Muscle of leg (tissue), 11 donors: ENCODE results near the gene PGGHG. TPM values are rescaled to one million over a fixed set of nuclear protein-coding genes. Genes with fewer than 3 reads are reported as not detected.

Experiments
- DNase-seq: peaks from one replicate; pipeline ENCODE4 v3.0.0; 2013
- H3K27ac ChIP-seq: one replicate; pipeline ENCODE4 v1.5.1; 2013; ENCODE audit warnings: mild to moderate bottlenecking, low read length, control low read depth
- H3K27me3 ChIP-seq: one replicate; pipeline ENCODE4 v1.6.1; 2013; ENCODE audit warnings: low read length; ENCODE audit not compliant: control insufficient read depth, insufficient read depth
- H3K36me3 ChIP-seq: one replicate; pipeline ENCODE4 v1.6.1; 2013; ENCODE audit warnings: low read length; ENCODE audit not compliant: control insufficient read depth, insufficient read depth
- H3K4me1 ChIP-seq: one replicate; pipeline ENCODE4 v1.6.1; 2013; ENCODE audit warnings: low read length; ENCODE audit not compliant: control insufficient read depth, insufficient read depth
- H3K4me3 ChIP-seq: one replicate; pipeline ENCODE4 v1.5.1; 2013; ENCODE audit warnings: low read length, control low read depth
- H3K9me3 ChIP-seq: replicated peaks from 2 replicates; pipeline ENCODE4 v1.6.1; 2013; ENCODE audit warnings: low read depth, low read length; ENCODE audit not compliant: control insufficient read depth
- WGBS: methylation state at CpG from one replicate; pipeline ENCODE4 v1.1.5; 2013; ENCODE audit warnings: missing lambda C conversion rate; ENCODE audit not compliant: insufficient coverage; 5-methylcytosine and 5-hydroxymethylcytosine counted together
- polyA plus RNA-seq, 8 donors: library from polyadenylated mRNA; unstranded; fragments of 120-200 nt; gene quantifications; one replicate each; pipeline versions ENCODE4 v1.2.1 to v1.2.3, GENCODE V29; 2013; ENCODE audit warnings: inconsistent platforms in 1 of 8, low replicate concordance in 1 of 8; ENCODE audit not compliant: insufficient read length in 8 of 8, insufficient read depth in 1 of 8
- total RNA-seq: library from RNA; stranded (reverse); fragments of 120-200 nt; gene quantifications from one replicate; pipeline ENCODE4 v1.2.4, GENCODE V29; 2013

The PGGHG gene
- total and polyA plus RNA-seq, 9 donors: 9.2 to 14.1 (median 9.9) TPM

GRCh38 chr11:253160-253885 lies 35.6 kb upstream of the PGGHG start:
- Histone ChIP-seq H3K27ac (no peak overlapping the region), H3K4me1 (peaks cover 4% of the 10 kb centered on the region), H3K27me3 (no peaks in the 10 kb centered on the region), H3K36me3 (peaks cover 49% of the 10 kb centered on the region), H3K4me3 (no peak overlapping the region), H3K9me3 (no peaks in the 10 kb centered on the region)
- WGBS: 69% methylated on average over 13 of the region's 13 CpGs
- DNase-seq: no peak

- Histone ChIP-seq H3K36me3 (peaks cover 45% of the 10 kb centered on the region), H3K27ac (no peak overlapping the region), H3K4me1 (peaks cover 4% of the 10 kb centered on the region)
These were observed 35.0 kb upstream of the PGGHG start for GRCh38 chr11:253886-254270.

GRCh38 chr11:255176-255575 lies 33.8 kb upstream of the PGGHG start:
- H3K27me3 ChIP-seq: no peaks in the 10 kb centered on the region
- no peak overlapping the region for H3K4me3 ChIP-seq
- WGBS: no CpG with 5 or more reads among the region's 3 CpGs
- no peak for DNase-seq
- no peaks in the 10 kb centered on the region for H3K9me3 ChIP-seq
- H3K4me1 ChIP-seq: peaks cover 4% of the 10 kb centered on the region
- H3K27ac ChIP-seq: no peak overlapping the region
- H3K36me3 ChIP-seq: peaks cover 35% of the 10 kb centered on the region

More at GRCh38 chr11:253886-254270, 35.0 kb upstream of the PGGHG start:
- H3K9me3 ChIP-seq: no peaks in the 10 kb centered on the region
- no peaks in the 10 kb centered on the region for H3K27me3 ChIP-seq
- no peak overlapping the region for H3K4me3 ChIP-seq
- DNase-seq: no peak
- WGBS: 86% methylated on average over 4 of the region's 5 CpGs

DNA sequence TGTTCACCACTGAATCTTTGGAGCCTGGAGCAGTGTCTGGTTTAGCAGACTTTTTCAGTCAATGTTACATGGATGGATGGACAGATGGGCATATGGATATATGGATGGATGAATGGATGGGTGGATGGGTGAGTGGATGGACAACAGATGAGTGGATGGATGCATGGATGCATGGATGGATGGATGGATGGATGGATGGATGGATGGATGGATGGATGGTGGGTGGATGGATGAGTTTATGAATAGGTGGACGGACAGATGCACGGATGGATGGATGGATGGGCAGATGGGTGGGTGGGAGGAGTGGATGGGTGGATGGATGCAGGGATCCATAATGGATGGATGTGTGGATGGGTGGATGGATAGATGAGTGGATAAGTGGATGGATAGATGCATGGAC lies 33.1 kb upstream of the PGGHG start:
- 98% methylated on average over 2 of the region's 2 CpGs for WGBS
- H3K27ac ChIP-seq: no peak overlapping the region
- DNase-seq: no peak
- no peaks in the 10 kb centered on the region for H3K9me3 ChIP-seq
- H3K27me3 ChIP-seq: no peaks in the 10 kb centered on the region
- no peak overlapping the region for H3K4me3 ChIP-seq
- H3K36me3 ChIP-seq: peaks cover 29% of the 10 kb centered on the region
- peaks cover 4% of the 10 kb centered on the region for H3K4me1 ChIP-seq

- 78% methylated on average over 10 of the region's 14 CpGs for WGBS
These were observed 31.8 kb upstream of the PGGHG start for GRCh38 chr11:256952-257737.

GRCh38 chr11:257766-258493 lies 31.0 kb upstream of the PGGHG start:
- no peaks in the 10 kb centered on the region for H3K9me3 ChIP-seq

More at GRCh38 chr11:256952-257737, 31.8 kb upstream of the PGGHG start:
- Histone ChIP-seq H3K27me3 (no peaks in the 10 kb centered on the region), H3K4me3 (no peak overlapping the region), H3K27ac (no peak overlapping the region), H3K36me3 (peaks cover 17% of the 10 kb centered on the region), H3K9me3 (no peaks in the 10 kb centered on the region), H3K4me1 (peaks cover 4% of the 10 kb centered on the region)
- no peak for DNase-seq

DNA sequence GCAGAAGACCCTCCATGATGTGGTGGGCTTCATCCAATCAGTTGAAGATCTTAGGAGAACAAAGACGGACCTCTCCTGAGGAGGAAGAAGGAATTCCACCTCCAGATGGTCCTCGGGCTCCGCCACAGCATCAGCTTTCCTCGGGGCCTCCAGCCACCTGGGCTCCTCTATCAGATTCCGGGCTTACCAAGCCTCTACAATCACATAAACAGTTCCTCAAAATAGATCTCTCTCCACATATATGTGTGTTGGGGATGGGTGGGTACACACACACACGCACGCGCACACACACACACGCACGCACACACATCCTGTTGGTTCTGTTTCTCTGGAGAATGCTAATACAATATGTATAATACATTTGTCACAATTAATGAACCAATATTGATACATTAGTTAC lies 29.5 kb upstream of the PGGHG start:
- Histone ChIP-seq H3K27ac (no peak overlapping the region), H3K4me1 (no peaks in the 10 kb centered on the region), H3K36me3 (no peaks in the 10 kb centered on the region), H3K27me3 (no peaks in the 10 kb centered on the region), H3K4me3 (no peak overlapping the region), H3K9me3 (no peaks in the 10 kb centered on the region)
- 43% methylated on average over 1 of the region's 10 CpGs for WGBS
- DNase-seq: no peak

More at GRCh38 chr11:257766-258493, 31.0 kb upstream of the PGGHG start:
- peaks cover 4% of the 10 kb centered on the region for H3K4me1 ChIP-seq
- H3K27ac ChIP-seq: no peak overlapping the region
- no peak for DNase-seq
- H3K36me3 ChIP-seq: peaks cover 10% of the 10 kb centered on the region
- no peak overlapping the region for H3K4me3 ChIP-seq
- 79% methylated on average over 11 of the region's 15 CpGs for WGBS
- no peaks in the 10 kb centered on the region for H3K27me3 ChIP-seq

DNA sequence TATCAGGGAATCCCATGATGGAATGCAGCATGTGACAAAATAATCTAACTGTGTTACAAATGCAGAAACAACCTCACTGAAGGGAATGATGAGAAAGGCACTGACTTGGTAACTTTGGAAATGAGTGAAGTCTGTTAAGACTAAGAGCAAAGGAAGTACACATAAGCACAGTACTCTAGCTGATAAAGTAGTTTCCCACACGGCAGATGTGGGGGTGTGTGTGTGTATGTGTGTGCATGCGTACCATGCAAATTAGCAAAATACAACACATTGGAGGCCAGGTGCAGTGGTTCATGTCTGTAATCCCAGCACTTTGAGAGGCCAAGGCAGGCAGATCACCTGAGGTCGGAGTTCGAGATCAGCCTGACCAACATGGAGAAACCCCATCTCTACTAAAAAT lies 27.3 kb upstream of the PGGHG start:
- no peaks in the 10 kb centered on the region for H3K36me3 ChIP-seq
- no peaks in the 10 kb centered on the region for H3K4me1 ChIP-seq
- no CpG with 5 or more reads among the region's 4 CpGs for WGBS
- H3K4me3 ChIP-seq: no peak overlapping the region
- no peak for DNase-seq
- H3K9me3 ChIP-seq: no peaks in the 10 kb centered on the region
- no peaks in the 10 kb centered on the region for H3K27me3 ChIP-seq
- H3K27ac ChIP-seq: no peak overlapping the region

- H3K9me3 ChIP-seq: no peaks in the 10 kb centered on the region
- no peaks in the 10 kb centered on the region for H3K36me3 ChIP-seq
- no CpG with 5 or more reads among the region's 13 CpGs for WGBS
- no peak overlapping the region for H3K4me3 ChIP-seq
- H3K4me1 ChIP-seq: no peaks in the 10 kb centered on the region
- H3K27ac ChIP-seq: no peak overlapping the region
- no peak for DNase-seq
- H3K27me3 ChIP-seq: peaks cover 23% of the 10 kb centered on the region
These were observed 22.1 kb upstream of the PGGHG start for GRCh38 chr11:266676-267439.
